Nephron progenitor cell (in vitro differentiated cells): ENCODE data around the gene GPRASP2.
A peak's percentile ranks its signal among the peaks of the same experiment; 100 is the strongest.
"Not testable (repeated sequence)": the region's sequence is repeated elsewhere in the genome, so short reads cannot be mapped to it uniquely, and the experiment has no call there.

ENCODE experiments used
- DNase-seq: peaks from one replicate; pipeline ENCODE4 v3.0.0; 2021
- H3K27ac Mint-ChIP-seq: 2 replicates; pipeline ENCODE4 v1.8.0; 2021; ENCODE audit warnings: mild to moderate bottlenecking, moderate library complexity, mixed read lengths
- H3K27me3 Mint-ChIP-seq: 2 replicates; pipeline ENCODE4 v1.8.0; 2021; ENCODE audit warnings: mild to moderate bottlenecking, low read depth, mixed read lengths; ENCODE audit not compliant: poor library complexity
- H3K36me3 Mint-ChIP-seq: 2 replicates; pipeline ENCODE4 v1.8.0; 2021; ENCODE audit warnings: low read depth, mixed read lengths
- H3K4me1 Mint-ChIP-seq: 2 replicates; pipeline ENCODE4 v1.8.0; 2021; ENCODE audit warnings: mixed read lengths
- H3K4me3 Mint-ChIP-seq: 2 replicates; pipeline ENCODE4 v1.8.0; 2021; ENCODE audit warnings: mild to moderate bottlenecking, moderate library complexity, mixed read lengths
- H3K9me3 Mint-ChIP-seq: 2 replicates; pipeline ENCODE4 v1.8.0; 2021; ENCODE audit warnings: mild to moderate bottlenecking, moderate library complexity, mixed read lengths
- CTCF ChIP-seq: fragments of 200-600 bp; sonication (generic); IDR thresholded peaks from 2 replicates; pipeline ENCODE4 v1.5.0; 2021; ENCODE audit warnings: antibody characterized with exemption

GPRASP2 gene

GRCh38 chrX:102712216-102712966 lies at the start of gene GPRASP2:
Gene GPRASP2, plus strand, starts transcription at chrX:102712448. Its CDS starts 2,422 bp downstream, at chrX:102714870.
- Mint-ChIP-seq H3K27me3 (peaks cover 20% of the 10 kb centered on the region), H3K9me3 (peaks cover 48% of the 10 kb centered on the region), H3K4me1 (peaks cover 4% of the 10 kb centered on the region), H3K36me3 (peaks cover 6% of the 10 kb centered on the region), H3K4me3 (peak within 1 kb of the TSS; percentile 91), H3K27ac (peak within 1 kb of the TSS; percentile 69)
- peak; percentile 67 for DNase-seq
- no peak for TF ChIP-seq CTCF

GRCh38 chrX:102663820-102664219 lies 48.4 kb upstream of the GPRASP2 start:
- not testable (repeated sequence) for H3K4me3 Mint-ChIP-seq, H3K27ac Mint-ChIP-seq

GRCh38 chrX:102667034-102667433 lies 45.2 kb upstream of the GPRASP2 start:
- not testable (repeated sequence) for H3K4me1 Mint-ChIP-seq, DNase-seq, H3K27me3 Mint-ChIP-seq, H3K4me3 Mint-ChIP-seq, H3K27ac Mint-ChIP-seq
- H3K36me3 Mint-ChIP-seq = peaks cover 68% of the 10 kb centered on the region
- H3K9me3 Mint-ChIP-seq = peaks cover 75% of the 10 kb centered on the region

More at GRCh38 chrX:102663820-102664219, 48.4 kb upstream of the GPRASP2 start:
- H3K27me3 Mint-ChIP-seq, DNase-seq, H3K4me1 Mint-ChIP-seq: not testable (repeated sequence)
- H3K9me3 Mint-ChIP-seq = peaks cover 63% of the 10 kb centered on the region
- peaks cover 62% of the 10 kb centered on the region for H3K36me3 Mint-ChIP-seq

GRCh38 chrX:102669526-102669925 lies 42.7 kb upstream of the GPRASP2 start:
- Mint-ChIP-seq H3K36me3 (peaks cover 46% of the 10 kb centered on the region), H3K27me3 (no peaks in the 10 kb centered on the region), H3K4me3 (no peak overlapping the region), H3K9me3 (peaks cover 62% of the 10 kb centered on the region), H3K27ac (no peak overlapping the region), H3K4me1 (no peaks in the 10 kb centered on the region)
- no peak for TF ChIP-seq CTCF
- DNase-seq = no peak

- no peak overlapping the region for H3K4me3 Mint-ChIP-seq
- H3K27me3 Mint-ChIP-seq = peaks cover 3% of the 10 kb centered on the region
- DNase-seq = no peak
- peaks cover 56% of the 10 kb centered on the region for H3K9me3 Mint-ChIP-seq
- TF ChIP-seq CTCF = no peak
- H3K4me1 Mint-ChIP-seq = no peaks in the 10 kb centered on the region
- no peak overlapping the region for H3K27ac Mint-ChIP-seq
- H3K36me3 Mint-ChIP-seq = peaks cover 16% of the 10 kb centered on the region
These were observed 39.4 kb upstream of the GPRASP2 start for GRCh38 chrX:102672856-102673255.

GRCh38 chrX:102677479-102677878 lies 34.8 kb upstream of the GPRASP2 start:
- not testable (repeated sequence) for H3K4me1 Mint-ChIP-seq, H3K4me3 Mint-ChIP-seq, DNase-seq, H3K27me3 Mint-ChIP-seq, H3K27ac Mint-ChIP-seq
- peaks cover 78% of the 10 kb centered on the region for H3K9me3 Mint-ChIP-seq
- peaks cover 41% of the 10 kb centered on the region for H3K36me3 Mint-ChIP-seq

GRCh38 chrX:102684772-102685520 lies 27.3 kb upstream of the GPRASP2 start:
- no peak for TF ChIP-seq CTCF
- Mint-ChIP-seq H3K4me3 (no peak overlapping the region), H3K9me3 (peaks cover 81% of the 10 kb centered on the region), H3K27me3 (no peaks in the 10 kb centered on the region), H3K4me1 (no peaks in the 10 kb centered on the region), H3K27ac (no peak overlapping the region), H3K36me3 (peaks cover 64% of the 10 kb centered on the region)
- DNase-seq = no peak
